GM23248 (cell line): ENCODE data around the gene FBXO24.

Experiments used
- EZH2 ChIP-seq: fragments of 200-600 bp; sonication (generic); IDR thresholded peaks from 2 replicates; pipeline ENCODE4 v1.6.1; 2018; ENCODE audit warnings: antibody characterized with exemption, mild to moderate bottlenecking; ENCODE audit not compliant: insufficient read depth, poor library complexity, severe bottlenecking
- EZH2phosphoT487 ChIP-seq: fragments of 200-600 bp; sonication (generic); IDR thresholded peaks from 2 replicates; pipeline ENCODE4 v1.6.1; 2018; ENCODE audit warnings: antibody characterized with exemption, moderate library complexity, mild to moderate bottlenecking, low read depth; ENCODE audit not compliant: insufficient read depth

GRCh38 chr7:100602889-100603725 lies 17.0 kb downstream of the FBXO24 start:
- TF ChIP-seq EZH2 (no peak), EZH2phosphoT487 (no peak)
